Stimulated activated naive B cell treated with anti-CD40 and anti-IgM and Interleukin-4, amounts not matched to agents 10 μg/mL and 1 μg/mL and 100 μg/mL, for 72 hours (primary cell): ENCODE results near the gene BAG1.

Source experiments
- ATAC-seq, 2 donors: fragments of 150-1000 bp; cut with Tn5 transposase; replicated peaks; 2 replicates each; pipeline ENCODE4 v1.10.0; 2021; ENCODE audit warnings: moderate library complexity in 1 of 2
- DNase-seq: peaks from one replicate; pipeline ENCODE4 v3.0.0; 2021
- H3K27ac Mint-ChIP-seq: one replicate; pipeline ENCODE4 v1.8.0; 2022; ENCODE audit warnings: mild to moderate bottlenecking, mixed read lengths
- H3K27me3 Mint-ChIP-seq, 2 donors: one replicate each; pipeline ENCODE4 v1.8.0; 2022; ENCODE audit warnings: mixed read lengths in 2 of 2
- H3K36me3 Mint-ChIP-seq, 2 donors: one replicate each; pipeline ENCODE4 v1.8.0; 2022; ENCODE audit warnings: mixed read lengths in 2 of 2, mild to moderate bottlenecking in 1 of 2
- H3K4me1 Mint-ChIP-seq, 2 donors: one replicate each; pipeline ENCODE4 v1.8.0; 2022; ENCODE audit warnings: mixed read lengths in 2 of 2, mild to moderate bottlenecking in 1 of 2
- H3K4me3 Mint-ChIP-seq, 2 donors: one replicate each; pipeline ENCODE4 v1.8.0; 2022; ENCODE audit warnings: mild to moderate bottlenecking in 2 of 2, mixed read lengths in 2 of 2, moderate library complexity in 1 of 2
- H3K9me3 Mint-ChIP-seq, 2 donors: one replicate each; pipeline ENCODE4 v1.8.0; 2022; ENCODE audit warnings: mixed read lengths in 2 of 2, mild to moderate bottlenecking in 1 of 2

BAG1 gene

GRCh38 chr9:33245341-33245740, 19.2 kb downstream of the BAG1 start:
- Mint-ChIP-seq H3K4me3 (no peak overlapping the region), H3K4me1 (peaks cover 9 to 10% of the 10 kb centered on the region in 2 donors), H3K36me3 (peaks cover 15 to 40% of the 10 kb centered on the region in 2 donors), H3K27me3 (no peaks in the 10 kb centered on the region), H3K9me3 (no peaks in the 10 kb centered on the region), H3K27ac (no peak overlapping the region)
- ATAC-seq (no peak), DNase-seq (no peak)

- Mint-ChIP-seq H3K4me3 (no peak overlapping the region), H3K36me3 (peaks cover 16 to 33% of the 10 kb centered on the region in 2 donors), H3K27ac (no peak overlapping the region), H3K4me1 (peaks cover 0 to 3% of the 10 kb centered on the region in 2 donors), H3K27me3 (peaks cover 0 to 6% of the 10 kb centered on the region in 2 donors), H3K9me3 (no peaks in the 10 kb centered on the region)
- DNase-seq, result no peak
- ATAC-seq, result no peak
These were observed 20.2 kb downstream of the BAG1 start for GRCh38 chr9:33244137-33244784.

- ATAC-seq (no peak), DNase-seq (no peak)
- Mint-ChIP-seq H3K36me3 (peaks cover 6 to 21% of the 10 kb centered on the region in 2 donors), H3K4me3 (no peak overlapping the region), H3K4me1 (peaks cover 0 to under 1% of the 10 kb centered on the region in 2 donors), H3K27ac (no peak overlapping the region), H3K9me3 (no peaks in the 10 kb centered on the region), H3K27me3 (peaks cover 0 to 6% of the 10 kb centered on the region in 2 donors)
These were observed 21.8 kb downstream of the BAG1 start for GRCh38 chr9:33242609-33243134.

- no peak for DNase-seq
- Mint-ChIP-seq H3K36me3 (peaks cover 3 to 11% of the 10 kb centered on the region in 2 donors), H3K4me1 (no peaks in the 10 kb centered on the region), H3K9me3 (no peaks in the 10 kb centered on the region), H3K4me3 (no peak overlapping the region), H3K27me3 (peaks cover 0 to 6% of the 10 kb centered on the region in 2 donors), H3K27ac (no peak overlapping the region)
- no peak for ATAC-seq
These were observed 23.2 kb downstream of the BAG1 start for GRCh38 chr9:33241298-33241697.

- no peak within 1 kb of the TSS for H3K4me3 Mint-ChIP-seq
- H3K4me1 Mint-ChIP-seq, result no peaks in the 10 kb centered on the region
- peaks cover 3 to 4% of the 10 kb centered on the region in 2 donors for H3K36me3 Mint-ChIP-seq
- no peak within 1 kb of the TSS for H3K27ac Mint-ChIP-seq
- H3K27me3 Mint-ChIP-seq, result peaks cover 7 to 14% of the 10 kb centered on the region in 2 donors
- no peaks in the 10 kb centered on the region for H3K9me3 Mint-ChIP-seq
- DNase-seq, result no peak
- ATAC-seq, result no peak
These were observed 24.6 kb downstream of the BAG1 start, which contains the start of gene SPINK4 for GRCh38 chr9:33239921-33240320. SPINK4 (plus strand) TSS chr9:33240167; CDS start chr9:33240209, 42 bp downstream.

GRCh38 chr9:33236571-33236970, 27.9 kb downstream of the BAG1 start:
- Mint-ChIP-seq H3K4me1 (no peaks in the 10 kb centered on the region), H3K9me3 (no peaks in the 10 kb centered on the region), H3K4me3 (no peak overlapping the region), H3K36me3 (peaks cover 0 to 3% of the 10 kb centered on the region in 2 donors), H3K27me3 (peaks cover 7 to 14% of the 10 kb centered on the region in 2 donors), H3K27ac (no peak overlapping the region)
- DNase-seq (no peak), ATAC-seq (no peak)

- no peaks in the 10 kb centered on the region for H3K4me1 Mint-ChIP-seq
- H3K4me3 Mint-ChIP-seq, result no peak overlapping the region
- DNase-seq (no peak), ATAC-seq (no peak)
- no peaks in the 10 kb centered on the region for H3K9me3 Mint-ChIP-seq
- H3K27me3 Mint-ChIP-seq, result peaks cover 7 to 12% of the 10 kb centered on the region in 2 donors
- peaks cover 0 to 1% of the 10 kb centered on the region in 2 donors for H3K36me3 Mint-ChIP-seq
- H3K27ac Mint-ChIP-seq, result no peak overlapping the region
These were observed 29.7 kb downstream of the BAG1 start for GRCh38 chr9:33234511-33235467.

- Mint-ChIP-seq H3K9me3 (no peaks in the 10 kb centered on the region), H3K27ac (no peak overlapping the region), H3K36me3 (no peaks in the 10 kb centered on the region), H3K27me3 (peaks cover 7 to 8% of the 10 kb centered on the region in 2 donors), H3K4me1 (no peaks in the 10 kb centered on the region), H3K4me3 (no peak overlapping the region)
- ATAC-seq (no peak), DNase-seq (no peak)
These were observed 30.7 kb downstream of the BAG1 start for GRCh38 chr9:33233626-33234342.

GRCh38 chr9:33232815-33233214, 31.7 kb downstream of the BAG1 start:
- no peaks in the 10 kb centered on the region for H3K9me3 Mint-ChIP-seq
- H3K36me3 Mint-ChIP-seq, result no peaks in the 10 kb centered on the region

GRCh38 chr9:33231623-33231942, 32.9 kb downstream of the BAG1 start:
- DNase-seq (no peak), ATAC-seq (no peak)
- H3K4me1 Mint-ChIP-seq, result peaks cover 2 to 18% of the 10 kb centered on the region in 2 donors
- no peaks in the 10 kb centered on the region for H3K36me3 Mint-ChIP-seq
- H3K27ac Mint-ChIP-seq, result no peak overlapping the region
- H3K9me3 Mint-ChIP-seq, result no peaks in the 10 kb centered on the region
- no peak overlapping the region for H3K4me3 Mint-ChIP-seq
- H3K27me3 Mint-ChIP-seq, result peaks cover 7 to 8% of the 10 kb centered on the region in 2 donors

More at GRCh38 chr9:33232815-33233214, 31.7 kb downstream of the BAG1 start:
- H3K4me1 Mint-ChIP-seq, result peaks cover 2 to 5% of the 10 kb centered on the region in 2 donors
- peaks cover 7 to 8% of the 10 kb centered on the region in 2 donors for H3K27me3 Mint-ChIP-seq
- DNase-seq, result no peak
- no peak overlapping the region for H3K27ac Mint-ChIP-seq
- H3K4me3 Mint-ChIP-seq, result no peak overlapping the region
- no peak for ATAC-seq

GRCh38 chr9:33230756-33231622, 33.5 kb downstream of the BAG1 start:
- H3K4me3 Mint-ChIP-seq, result no peak overlapping the region
- peaks cover 2 to 23% of the 10 kb centered on the region in 2 donors for H3K4me1 Mint-ChIP-seq
- ATAC-seq, result no peak
- H3K36me3 Mint-ChIP-seq, result no peaks in the 10 kb centered on the region
- peaks cover 5 to 6% of the 10 kb centered on the region in 2 donors for H3K27me3 Mint-ChIP-seq
- no peaks in the 10 kb centered on the region for H3K9me3 Mint-ChIP-seq
- no peak overlapping the region for H3K27ac Mint-ChIP-seq
- DNase-seq, result no peak

GRCh38 chr9:33229359-33230114, 35.0 kb downstream of the BAG1 start:
- no peak for DNase-seq
- H3K4me1 Mint-ChIP-seq, result peaks cover 10 to 32% of the 10 kb centered on the region in 2 donors
- ATAC-seq, result no peak
- H3K36me3 Mint-ChIP-seq, result no peaks in the 10 kb centered on the region
- no peaks in the 10 kb centered on the region for H3K27me3 Mint-ChIP-seq
- H3K9me3 Mint-ChIP-seq, result no peaks in the 10 kb centered on the region
- H3K27ac Mint-ChIP-seq, result peak overlapping the region; percentile 75
- H3K4me3 Mint-ChIP-seq, result no peak overlapping the region

GRCh38 chr9:33228606-33229005, 35.9 kb downstream of the BAG1 start:
- no peaks in the 10 kb centered on the region for H3K9me3 Mint-ChIP-seq
- H3K4me1 Mint-ChIP-seq, result peaks cover 10 to 32% of the 10 kb centered on the region in 2 donors
- H3K27me3 Mint-ChIP-seq, result no peaks in the 10 kb centered on the region
- ATAC-seq, result no peak
- H3K27ac Mint-ChIP-seq, result no peak overlapping the region
- H3K36me3 Mint-ChIP-seq, result no peaks in the 10 kb centered on the region
- DNase-seq, result no peak
- H3K4me3 Mint-ChIP-seq, result no peak overlapping the region
